ENCODE measurements around the gene ORMDL2. TPM values are rescaled to one million over a fixed set of nuclear protein-coding genes. Genes with fewer than 3 reads are reported as not detected.

The ORMDL2 gene
- total RNA-seq, 1 donor: 21.6 TPM

DNA sequence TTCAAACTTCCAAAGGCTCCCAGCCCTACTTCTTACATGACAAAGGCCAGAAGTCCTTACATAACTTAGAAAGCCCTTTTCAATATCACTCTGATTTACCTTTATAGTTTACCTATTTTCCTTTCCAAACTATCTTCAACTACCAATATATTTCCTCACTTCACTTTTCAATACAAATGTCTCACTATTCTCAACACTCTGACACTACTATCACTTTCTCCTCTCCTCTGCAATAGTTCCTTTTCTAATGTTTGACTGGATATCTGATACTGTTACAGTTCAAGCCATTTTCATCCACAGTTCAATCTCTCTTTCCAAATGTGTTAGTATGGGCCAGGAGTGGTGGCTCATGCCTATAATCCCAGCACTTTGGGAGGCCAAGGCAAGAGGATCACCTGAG, 3.6 kb upstream of the ORMDL2 start:
- no peak overlapping the region for H3K4me3 ChIP-seq (ENCODE audit: low read depth, low read length)
- TF ChIP-seq CTCF (IDR thresholded peaks at IDR 0.05; ENCODE audit: insufficient read depth, low read depth, low read length): no peak
- no peak for DNase-seq (ENCODE audit: low read depth)

- peak overlapping the region; percentile 75 for H3K4me3 ChIP-seq (ENCODE audit: low read depth, low read length)
Observed at GRCh38 chr12:55815473-55815872, 2.4 kb upstream of the ORMDL2 start.

DNA sequence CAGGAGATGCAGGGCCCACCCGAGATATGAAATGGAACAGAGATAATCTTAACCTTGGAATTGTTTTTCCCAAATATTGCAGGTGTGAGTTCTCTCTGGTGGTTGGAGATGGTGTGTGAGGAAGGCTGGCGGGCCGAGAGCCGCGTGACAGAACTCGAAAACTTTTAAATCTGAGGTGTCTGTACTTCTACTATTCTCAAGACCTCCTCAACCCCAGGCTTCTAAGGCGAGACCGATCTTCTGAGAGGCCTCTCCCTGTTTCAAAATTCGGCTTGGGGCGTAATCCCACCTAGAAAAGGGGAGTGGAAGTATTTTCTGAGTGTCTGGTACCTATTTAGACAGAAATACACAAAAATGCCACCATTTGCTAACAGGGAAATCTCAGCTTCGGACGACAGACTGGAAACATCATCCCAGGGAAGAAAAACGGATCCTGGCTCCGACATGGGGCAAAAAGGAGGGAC, 928 bp upstream of the ORMDL2 start:
- DNase-seq (ENCODE audit: low read depth): peak; percentile 50
- TF ChIP-seq CTCF (IDR thresholded peaks at IDR 0.05; ENCODE audit: insufficient read depth, low read depth, low read length): no peak
- H3K4me3 ChIP-seq (ENCODE audit: low read depth, low read length): peak overlapping the region; percentile 75

More at GRCh38 chr12:55815473-55815872, 2.4 kb upstream of the ORMDL2 start:
- no peak for DNase-seq (ENCODE audit: low read depth)
- TF ChIP-seq CTCF (IDR thresholded peaks at IDR 0.05; ENCODE audit: insufficient read depth, low read depth, low read length): no peak

DNA sequence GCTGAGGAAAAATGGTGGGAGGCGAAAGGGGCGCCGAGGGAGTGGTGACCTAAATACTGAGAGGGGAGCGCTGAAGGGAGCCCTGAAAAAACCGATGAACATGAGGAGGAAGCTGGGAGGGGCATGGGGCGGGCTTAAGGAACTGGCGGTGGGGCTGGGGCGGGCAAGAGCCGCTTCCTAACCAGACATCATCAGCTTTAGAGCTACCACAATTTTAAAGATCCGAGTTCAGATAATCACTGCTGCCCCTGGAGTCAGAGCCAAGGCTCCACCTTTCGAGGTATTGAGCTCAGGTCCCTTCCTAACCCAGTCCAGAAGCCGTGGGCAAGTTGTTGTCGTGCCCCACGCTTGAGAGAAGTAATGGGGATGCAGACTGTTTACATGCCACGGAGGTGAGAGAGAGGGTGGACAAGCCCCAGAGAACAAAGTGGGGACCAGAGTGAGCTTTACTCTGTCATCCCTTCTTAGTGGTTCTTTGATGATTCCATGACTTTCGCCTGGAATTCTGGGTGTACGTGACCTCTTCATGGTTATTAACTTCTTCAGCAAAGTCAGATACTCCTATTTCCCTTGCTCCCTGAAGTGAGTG, 393 bp downstream of the ORMDL2 start:
- peak overlapping the region; percentile 75 for H3K4me3 ChIP-seq (ENCODE audit: low read depth, low read length)
- no peak for DNase-seq (ENCODE audit: low read depth)
- TF ChIP-seq CTCF (IDR thresholded peaks at IDR 0.05; ENCODE audit: insufficient read depth, low read depth, low read length): no peak

DNA sequence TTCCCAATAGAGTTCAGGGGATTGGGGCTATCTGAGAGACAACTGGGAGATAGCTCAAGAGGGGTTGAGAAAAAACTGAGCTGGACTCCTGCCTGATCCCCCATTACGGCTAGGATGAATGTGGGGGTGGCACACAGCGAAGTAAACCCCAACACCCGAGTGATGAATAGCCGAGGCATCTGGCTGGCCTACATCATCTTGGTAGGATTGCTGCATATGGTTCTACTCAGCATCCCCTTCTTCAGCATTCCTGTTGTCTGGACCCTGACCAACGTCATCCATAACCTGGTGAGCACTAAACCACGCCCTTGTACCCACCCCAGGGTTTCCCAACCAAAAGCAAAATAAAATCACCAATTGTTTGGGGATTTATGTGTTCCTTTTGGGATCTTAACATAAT, 1.0 kb downstream of the ORMDL2 start:
- TF ChIP-seq CTCF (IDR thresholded peaks at IDR 0.05; ENCODE audit: insufficient read depth, low read depth, low read length): no peak
- H3K4me3 ChIP-seq (ENCODE audit: low read depth, low read length): peak overlapping the region; percentile 75
- no peak for DNase-seq (ENCODE audit: low read depth)

DNA sequence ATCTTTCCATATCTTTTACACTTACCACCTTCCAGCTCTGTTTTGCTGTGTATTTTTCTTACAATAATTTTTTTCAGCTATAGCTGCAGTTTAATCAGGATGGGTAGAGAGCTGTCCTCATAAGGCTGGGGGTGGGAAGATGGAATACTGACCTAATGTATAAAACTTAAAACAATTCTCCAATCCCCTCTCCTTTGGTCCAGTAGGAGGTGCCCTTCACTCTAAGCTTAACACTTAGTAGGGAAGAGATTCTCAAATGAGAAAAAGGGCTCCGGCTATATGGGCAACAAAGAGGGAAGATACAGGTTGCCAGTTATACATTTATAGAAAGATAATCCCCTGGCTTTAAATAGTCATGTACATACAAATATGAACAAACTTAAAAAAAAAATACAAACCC, 2.8 kb downstream of the ORMDL2 start:
- H3K4me3 ChIP-seq (ENCODE audit: low read depth, low read length): no peak overlapping the region
- DNase-seq (ENCODE audit: low read depth): peak; percentile 24
- TF ChIP-seq CTCF (IDR thresholded peaks at IDR 0.05; ENCODE audit: insufficient read depth, low read depth, low read length): peak; percentile 45

- no peak overlapping the region for H3K4me3 ChIP-seq (ENCODE audit: low read depth, low read length)
- TF ChIP-seq CTCF (IDR thresholded peaks at IDR 0.05; ENCODE audit: insufficient read depth, low read depth, low read length): peak; percentile 36
- DNase-seq (ENCODE audit: low read depth): no peak
Observed at GRCh38 chr12:55822228-55822627, 4.4 kb downstream of the ORMDL2 start.
